Umbilical cord (tissue), 2 donors: ENCODE measurements around the gene SF3B1. TPM values are rescaled to one million over a fixed set of nuclear protein-coding genes. Genes with fewer than 3 reads are reported as not detected.
A peak's percentile ranks its signal among the peaks of the same experiment; 100 is the strongest.
"Not testable (repeated sequence)": the region's sequence is repeated elsewhere in the genome, so short reads cannot be mapped to it uniquely, and the experiment has no call there.

Experiments
- DNase-seq: peaks from one replicate; pipeline ENCODE4 v3.0.0-alpha.2; 2015; ENCODE audit warnings: low spot score
- total RNA-seq: library from RNA; depleted of rRNA; stranded (reverse); fragments of >200 nt; gene quantifications from one replicate; pipeline ENCODE4 v1.2.3, GENCODE V29; 2014; ENCODE audit warnings: low replicate concordance; ENCODE audit not compliant: insufficient read depth

The SF3B1 gene
- total RNA-seq, 1 donor from 2014 or later = 306 TPM

GRCh38 chr2:197379918-197380309, 54.9 kb downstream of the SF3B1 start:
- not testable (repeated sequence) for DNase-seq

- DNase-seq = not testable (repeated sequence)
Measured at GRCh38 chr2:197379308-197379917, 55.4 kb downstream of the SF3B1 start.

- DNase-seq = peak; percentile 50
Measured at GRCh38 chr2:197378494-197379307, 56.1 kb downstream of the SF3B1 start.

GRCh38 chr2:197378086-197378485, 56.7 kb downstream of the SF3B1 start:
- DNase-seq = no peak

- DNase-seq = no peak
Measured at GRCh38 chr2:197377670-197378069, 57.2 kb downstream of the SF3B1 start.

- no peak for DNase-seq
Measured at GRCh38 chr2:197372592-197372991, 62.2 kb downstream of the SF3B1 start.

- not testable (repeated sequence) for DNase-seq
Measured at GRCh38 chr2:197370664-197371063, 64.2 kb downstream of the SF3B1 start.

GRCh38 chr2:197369933-197370320, 64.9 kb downstream of the SF3B1 start:
- no peak for DNase-seq

- DNase-seq = no peak
Measured at GRCh38 chr2:197369228-197369932, 65.4 kb downstream of the SF3B1 start.

- DNase-seq = no peak
Measured at GRCh38 chr2:197368412-197368811, 66.4 kb downstream of the SF3B1 start.

- no peak for DNase-seq
Measured at GRCh38 chr2:197363998-197364397, 70.8 kb downstream of the SF3B1 start.

- no peak for DNase-seq
Measured at GRCh38 chr2:197360744-197361156, 74.1 kb downstream of the SF3B1 start.

- no peak for DNase-seq
Measured at GRCh38 chr2:197359859-197360258, 75.0 kb downstream of the SF3B1 start.

- DNase-seq = no peak
Measured at GRCh38 chr2:197358931-197359330, 75.9 kb downstream of the SF3B1 start.

GRCh38 chr2:197357986-197358385, 76.8 kb downstream of the SF3B1 start:
- DNase-seq = no peak

- DNase-seq = no peak
Measured at GRCh38 chr2:197356136-197356535, 78.7 kb downstream of the SF3B1 start.

- no peak for DNase-seq
Measured at GRCh38 chr2:197354169-197354558, 80.7 kb downstream of the SF3B1 start.

- DNase-seq = no peak
Measured at GRCh38 chr2:197353393-197354168, 81.2 kb downstream of the SF3B1 start.

GRCh38 chr2:197349699-197350098, 85.1 kb downstream of the SF3B1 start:
- DNase-seq = no peak

GRCh38 chr2:197348721-197349360, 86.0 kb downstream of the SF3B1 start:
- DNase-seq = no peak

GRCh38 chr2:197345846-197346370, 88.9 kb downstream of the SF3B1 start:
- DNase-seq = no peak
